Keratinocyte (primary cell): ENCODE measurements around the gene SPECC1L. TPM values are rescaled to one million over a fixed set of nuclear protein-coding genes. Genes with fewer than 3 reads are reported as not detected.

Source experiments
- DNase-seq: peaks from one replicate; pipeline ENCODE4 v3.0.0-alpha.2; 2011; ENCODE audit warnings: low read depth, missing footprints, low spot score
- FAIRE-seq: peaks from 2 replicates; lab custom pipeline; 2011; peaks lifted over from hg19 to GRCh38; lab: Jason Lieb, UNC
- H2AFZ ChIP-seq: 2 replicates; pipeline ENCODE4 v1.6.0; 2012; ENCODE audit warnings: low read length, control low read depth, inconsistent platforms; ENCODE audit not compliant: control insufficient read depth
- H3K27ac ChIP-seq: 2 replicates; pipeline ENCODE4 v1.5.1; 2011; ENCODE audit warnings: low read length; ENCODE audit not compliant: control insufficient read depth, insufficient read depth
- H3K27me3 ChIP-seq: 3 replicates; pipeline ENCODE4 v1.6.0; 2011; ENCODE audit warnings: low read length; ENCODE audit not compliant: control insufficient read depth, insufficient read depth; ENCODE audit errors: extremely low read depth
- H3K36me3 ChIP-seq, 2 experiments: 2 replicates in 1 of 2; 3 replicates in 1 of 2; pipeline ENCODE4 v1.5.1; 2011; ENCODE audit warnings: low read length in 2 of 2, mild to moderate bottlenecking in 1 of 2; ENCODE audit not compliant: control insufficient read depth in 2 of 2, insufficient read depth in 2 of 2; ENCODE audit errors: extremely low read depth in 1 of 2
- H3K4me1 ChIP-seq: 3 replicates; pipeline ENCODE4 v1.5.1; 2011; ENCODE audit warnings: low read length; ENCODE audit not compliant: control insufficient read depth, insufficient read depth; ENCODE audit errors: extremely low read depth
- H3K4me2 ChIP-seq: 3 replicates; pipeline ENCODE4 v1.6.0; 2011; ENCODE audit warnings: low read depth, low read length; ENCODE audit not compliant: control insufficient read depth, insufficient read depth; ENCODE audit errors: extremely low read depth
- H3K4me3 ChIP-seq, 3 experiments: fragments of 200-600 bp in 1 of 3; sonication (generic) in 1 of 3; 2 replicates in 2 of 3; 3 replicates in 1 of 3; pipeline ENCODE4 v1.5.1; 2011 to 2016; ENCODE audit warnings: low read length in 3 of 3, mild to moderate bottlenecking in 3 of 3, control low read depth in 2 of 3, inconsistent platforms in 1 of 3, low read depth in 1 of 3, mixed read lengths in 1 of 3, mixed run types in 1 of 3, moderate library complexity in 1 of 3; ENCODE audit not compliant: control insufficient read depth in 2 of 3, insufficient read depth in 2 of 3; ENCODE audit errors: extremely low read depth in 1 of 3
- H3K79me2 ChIP-seq: 2 replicates; pipeline ENCODE4 v1.6.0; 2012; ENCODE audit warnings: low read length; ENCODE audit not compliant: control insufficient read depth, insufficient read depth
- H3K9ac ChIP-seq: 3 replicates; pipeline ENCODE4 v1.6.0; 2011; ENCODE audit warnings: low read length; ENCODE audit not compliant: control insufficient read depth, insufficient read depth; ENCODE audit errors: extremely low read depth
- H3K9me1 ChIP-seq: 3 replicates; pipeline ENCODE4 v1.6.0; 2011; ENCODE audit warnings: low read length; ENCODE audit not compliant: control insufficient read depth, insufficient read depth; ENCODE audit errors: extremely low read depth
- H3K9me3 ChIP-seq: 2 replicates; pipeline ENCODE4 v1.5.1; 2012; ENCODE audit warnings: low read depth, low read length; ENCODE audit not compliant: control insufficient read depth
- H4K20me1 ChIP-seq: 3 replicates; pipeline ENCODE4 v1.6.0; 2011; ENCODE audit warnings: low read length; ENCODE audit not compliant: control insufficient read depth, insufficient read depth; ENCODE audit errors: extremely low read depth
- EZH2 ChIP-seq: IDR thresholded peaks from one replicate; pipeline ENCODE4 v1.6.1; 2012; ENCODE audit warnings: inconsistent platforms, mild to moderate bottlenecking, low read length, moderate library complexity
- dilution Hi-C: fragments of 300-500 bp; cut with MboI; formaldehyde crosslinking; loops from one replicate; pipeline ENCODE4 v1.7.0; 2020; ENCODE audit warnings: low sequenced_read_pairs; ENCODE audit not compliant: extremely low pct_ligation_motif_present
- polyA plus RNA-seq, 5 experiments: library from polyadenylated mRNA; depleted of rRNA in 3 of 5; stranded (reverse) in 3 of 5; stranded (forward) in 1 of 5; unstranded in 1 of 5; fragments of >200 nt; gene quantifications; 1 replicate in 1 of 5; 2 replicates in 3 of 5; 3 replicates in 1 of 5; pipeline versions ENCODE4 v1.2.1 to v1.2.3, GENCODE V29; 2011 to 2012; ENCODE audit warnings: missing spikeins in 2 of 5, low read depth in 1 of 5, low replicate concordance in 1 of 5
- TF ChIP-seq, protein P1 (sequence below), 3 experiments: IDR thresholded peaks in 1 of 3; conservative IDR thresholded peaks in 1 of 3; optimal IDR thresholded peaks in 1 of 3; 2 replicates in 2 of 3; 3 replicates in 1 of 3; pipeline versions ENCODE3 to v1.5.1; 2011; ENCODE audit warnings: low read length in 3 of 3, mild to moderate bottlenecking in 3 of 3, moderate library complexity in 2 of 3, control low read depth in 1 of 3, inconsistent platforms in 1 of 3; ENCODE audit not compliant: insufficient read depth in 2 of 3; ENCODE audit errors: extremely low read depth in 1 of 3

Gene SPECC1L
- polyA plus RNA-seq, 1 donor (not counting 4 experiments of a cell fraction or from before 2014, with no cell fraction given), result 19.3 TPM

DNA sequence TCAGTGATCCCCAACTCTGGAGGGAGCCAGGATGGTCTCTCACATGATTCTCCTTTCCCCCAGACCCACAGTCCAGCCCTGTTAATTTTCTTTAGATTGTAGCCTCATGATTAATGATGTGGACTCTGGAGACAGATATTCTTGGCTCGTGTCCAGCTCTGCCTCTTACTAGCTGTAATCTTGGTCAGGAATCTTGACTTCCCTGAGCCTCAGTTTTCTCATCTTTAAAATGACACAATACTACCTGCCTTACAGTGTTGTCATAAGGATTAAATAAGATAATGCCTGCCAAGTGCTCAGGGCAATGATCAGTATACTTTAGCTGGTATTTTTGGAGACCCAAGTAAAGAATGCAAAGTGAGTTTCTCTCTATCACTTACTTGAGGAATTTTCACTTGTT lies 60.0 kb downstream of the SPECC1L start:
- H3K4me2 ChIP-seq, result no peak overlapping the region
- H3K9me3 ChIP-seq, result no peaks in the 10 kb centered on the region
- TF ChIP-seq, protein P1, sequence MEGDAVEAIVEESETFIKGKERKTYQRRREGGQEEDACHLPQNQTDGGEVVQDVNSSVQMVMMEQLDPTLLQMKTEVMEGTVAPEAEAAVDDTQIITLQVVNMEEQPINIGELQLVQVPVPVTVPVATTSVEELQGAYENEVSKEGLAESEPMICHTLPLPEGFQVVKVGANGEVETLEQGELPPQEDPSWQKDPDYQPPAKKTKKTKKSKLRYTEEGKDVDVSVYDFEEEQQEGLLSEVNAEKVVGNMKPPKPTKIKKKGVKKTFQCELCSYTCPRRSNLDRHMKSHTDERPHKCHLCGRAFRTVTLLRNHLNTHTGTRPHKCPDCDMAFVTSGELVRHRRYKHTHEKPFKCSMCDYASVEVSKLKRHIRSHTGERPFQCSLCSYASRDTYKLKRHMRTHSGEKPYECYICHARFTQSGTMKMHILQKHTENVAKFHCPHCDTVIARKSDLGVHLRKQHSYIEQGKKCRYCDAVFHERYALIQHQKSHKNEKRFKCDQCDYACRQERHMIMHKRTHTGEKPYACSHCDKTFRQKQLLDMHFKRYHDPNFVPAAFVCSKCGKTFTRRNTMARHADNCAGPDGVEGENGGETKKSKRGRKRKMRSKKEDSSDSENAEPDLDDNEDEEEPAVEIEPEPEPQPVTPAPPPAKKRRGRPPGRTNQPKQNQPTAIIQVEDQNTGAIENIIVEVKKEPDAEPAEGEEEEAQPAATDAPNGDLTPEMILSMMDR (optimal IDR thresholded peaks at IDR 0.05 in 1 of 3, IDR thresholded peaks at IDR 0.05 in 1 of 3, conservative IDR thresholded peaks at IDR 0.05 in 1 of 3; ENCODE audit: extremely low read depth in 1 of 3, insufficient read depth in 2 of 3, low read length in 3 of 3), result no peak
- no peak for TF ChIP-seq EZH2
- H3K79me2 ChIP-seq, result no peaks in the 10 kb centered on the region
- H4K20me1 ChIP-seq, result no peaks in the 10 kb centered on the region
- no peak overlapping the region for H3K4me3 ChIP-seq
- FAIRE-seq, result no peak
- no peaks in the 10 kb centered on the region for H3K27me3 ChIP-seq
- DNase-seq, result no peak
- no peak overlapping the region for H3K27ac ChIP-seq
- H3K9me1 ChIP-seq, result no peaks in the 10 kb centered on the region
- no peak overlapping the region for H2AFZ ChIP-seq
- peaks cover 13 to 22% of the 10 kb centered on the region in 2 experiments for H3K36me3 ChIP-seq
- no peak overlapping the region for H3K9ac ChIP-seq
- H3K4me1 ChIP-seq, result peaks cover 8% of the 10 kb centered on the region
- dilution Hi-C loops, result no loop called here

GRCh38 chr22:24331468-24332440 lies 61.1 kb downstream of the SPECC1L start:
- no peaks in the 10 kb centered on the region for H3K9me1 ChIP-seq
- no peak overlapping the region for H3K27ac ChIP-seq
- no peak overlapping the region for H3K4me3 ChIP-seq
- dilution Hi-C loops, result no loop called here
- DNase-seq (no peak), FAIRE-seq (no peak)
- H3K4me2 ChIP-seq, result no peak overlapping the region
- H4K20me1 ChIP-seq, result no peaks in the 10 kb centered on the region
- H3K4me1 ChIP-seq, result peaks cover 8% of the 10 kb centered on the region
- no peaks in the 10 kb centered on the region for H3K79me2 ChIP-seq
- H3K9ac ChIP-seq, result no peak overlapping the region
- H2AFZ ChIP-seq, result no peak overlapping the region
- TF ChIP-seq, protein P1 (optimal IDR thresholded peaks at IDR 0.05 in 1 of 3, IDR thresholded peaks at IDR 0.05 in 1 of 3, conservative IDR thresholded peaks at IDR 0.05 in 1 of 3; ENCODE audit: extremely low read depth in 1 of 3, insufficient read depth in 2 of 3, low read length in 3 of 3), result no peak
- TF ChIP-seq EZH2, result no peak
- no peaks in the 10 kb centered on the region for H3K27me3 ChIP-seq
- H3K9me3 ChIP-seq, result no peaks in the 10 kb centered on the region
- H3K36me3 ChIP-seq, result peaks cover 11 to 22% of the 10 kb centered on the region in 2 experiments
